Lower leg skin (tissue), 4 donors: ENCODE data around the gene EXOC6B. TPM values are rescaled to one million over a fixed set of nuclear protein-coding genes. Genes with fewer than 3 reads are reported as not detected.
A peak's percentile ranks its signal among the peaks of the same experiment; 100 is the strongest.

ENCODE experiments used
- DNase-seq, 2 donors: peaks; one replicate each; pipeline ENCODE4 v3.0.0-alpha.2; 2019; ENCODE audit warnings: low spot score in 2 of 2
- H3K4me3 ChIP-seq: fragments of 200-600 bp; sonication (generic); 2 replicates; pipeline ENCODE4 v1.5.1; 2017; ENCODE audit warnings: mild to moderate bottlenecking, low read depth; ENCODE audit not compliant: poor library complexity, severe bottlenecking
- POLR2A ChIP-seq, 2 donors: fragments of 450-650 bp; IDR thresholded peaks; one replicate each; pipeline ENCODE4 v1.6.1; 2016 to 2017; ENCODE audit warnings: antibody characterized with exemption in 2 of 2, mild to moderate bottlenecking in 1 of 2, moderate library complexity in 1 of 2
- WGBS, 2 donors: methylation state at CpG; one replicate each; pipeline ENCODE4 v1.1.5; 2018; 5-methylcytosine and 5-hydroxymethylcytosine counted together
- intact Hi-C: fragments of 100-400 bp; cut with DNase I; formaldehyde crosslinking; loops from one replicate; pipeline ENCODE4 v1.15.0; 2023; ENCODE audit warnings: low total_unique reads
- total RNA-seq, 4 donors: library from RNA; depleted of rRNA; stranded (reverse); fragments of >200 nt; gene quantifications; one replicate each; pipeline ENCODE4 v1.1.0, GENCODE V29; 2016
- TF ChIP-seq, protein P1 (sequence below), 3 donors: fragments of 450-650 bp; IDR thresholded peaks; one replicate each; pipeline ENCODE4 v1.5.1; 2016; ENCODE audit warnings: antibody characterized with exemption in 3 of 3, mild to moderate bottlenecking in 3 of 3, moderate library complexity in 2 of 3

The EXOC6B gene
- total RNA-seq, 4 donors from 2014 or later, result 85.8 to 164 (median 103) TPM

GRCh38 chr2:72747344-72747743 lies 78.5 kb downstream of the EXOC6B start:
- intact Hi-C loops, result no loop called here
- 71 to 87% methylated on average over 1 of the region's 1 CpG for WGBS, 2 donors
- no peak for DNase-seq
- no peak for TF ChIP-seq POLR2A (IDR thresholded peaks at IDR 0.05)
- TF ChIP-seq, protein P1, sequence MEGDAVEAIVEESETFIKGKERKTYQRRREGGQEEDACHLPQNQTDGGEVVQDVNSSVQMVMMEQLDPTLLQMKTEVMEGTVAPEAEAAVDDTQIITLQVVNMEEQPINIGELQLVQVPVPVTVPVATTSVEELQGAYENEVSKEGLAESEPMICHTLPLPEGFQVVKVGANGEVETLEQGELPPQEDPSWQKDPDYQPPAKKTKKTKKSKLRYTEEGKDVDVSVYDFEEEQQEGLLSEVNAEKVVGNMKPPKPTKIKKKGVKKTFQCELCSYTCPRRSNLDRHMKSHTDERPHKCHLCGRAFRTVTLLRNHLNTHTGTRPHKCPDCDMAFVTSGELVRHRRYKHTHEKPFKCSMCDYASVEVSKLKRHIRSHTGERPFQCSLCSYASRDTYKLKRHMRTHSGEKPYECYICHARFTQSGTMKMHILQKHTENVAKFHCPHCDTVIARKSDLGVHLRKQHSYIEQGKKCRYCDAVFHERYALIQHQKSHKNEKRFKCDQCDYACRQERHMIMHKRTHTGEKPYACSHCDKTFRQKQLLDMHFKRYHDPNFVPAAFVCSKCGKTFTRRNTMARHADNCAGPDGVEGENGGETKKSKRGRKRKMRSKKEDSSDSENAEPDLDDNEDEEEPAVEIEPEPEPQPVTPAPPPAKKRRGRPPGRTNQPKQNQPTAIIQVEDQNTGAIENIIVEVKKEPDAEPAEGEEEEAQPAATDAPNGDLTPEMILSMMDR (IDR thresholded peaks at IDR 0.05), result no peak
- H3K4me3 ChIP-seq, result no peak overlapping the region

GRCh38 chr2:72745679-72746368 lies 80.0 kb downstream of the EXOC6B start:
- intact Hi-C loops, result no loop called here
- no peak for DNase-seq
- WGBS, 2 donors, result 33 to 36% methylated on average over 2 of the region's 2 CpGs
- TF ChIP-seq, protein P1 (IDR thresholded peaks at IDR 0.05), result no peak
- no peak for TF ChIP-seq POLR2A (IDR thresholded peaks at IDR 0.05)
- no peak overlapping the region for H3K4me3 ChIP-seq

GRCh38 chr2:72744049-72744448 lies 81.8 kb downstream of the EXOC6B start:
- no peak for DNase-seq
- intact Hi-C loops, result no loop called here
- H3K4me3 ChIP-seq, result no peak overlapping the region
- no peak for TF ChIP-seq POLR2A (IDR thresholded peaks at IDR 0.05)
- TF ChIP-seq, protein P1 (IDR thresholded peaks at IDR 0.05), result no peak

- no peak overlapping the region for H3K4me3 ChIP-seq
- TF ChIP-seq POLR2A (IDR thresholded peaks at IDR 0.05), result no peak
- TF ChIP-seq, protein P1 (IDR thresholded peaks at IDR 0.05), result peak in 1 of 3 donors; percentile 82
- intact Hi-C loops, result no loop called here
- 96 to 100% methylated on average over 2 of the region's 2 CpGs for WGBS, 2 donors
- no peak for DNase-seq
Measured at GRCh38 chr2:72743481-72743880, 82.4 kb downstream of the EXOC6B start.

DNA sequence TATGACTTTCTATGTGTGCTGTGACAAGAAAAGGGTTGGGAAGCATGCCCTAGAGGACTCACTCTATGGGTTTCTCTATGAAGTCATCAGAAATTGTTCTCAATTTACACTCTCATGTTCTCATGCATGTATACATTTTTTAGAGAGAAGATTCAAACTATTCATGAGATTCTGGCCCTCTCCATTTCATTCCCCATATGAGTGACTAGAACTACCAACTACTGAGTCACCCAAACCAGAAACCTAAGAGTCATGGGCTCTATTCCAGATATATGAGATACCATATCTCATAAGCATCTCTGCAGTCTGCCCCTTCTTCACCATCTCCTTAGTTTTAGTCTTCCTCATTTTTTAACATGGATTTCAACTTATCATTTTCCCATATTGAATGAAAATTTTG lies 87.7 kb downstream of the EXOC6B start:
- DNase-seq, result no peak
- no peak overlapping the region for H3K4me3 ChIP-seq
- TF ChIP-seq POLR2A (IDR thresholded peaks at IDR 0.05), result no peak
- TF ChIP-seq, protein P1 (IDR thresholded peaks at IDR 0.05), result no peak
- intact Hi-C loops, result no loop called here

DNA sequence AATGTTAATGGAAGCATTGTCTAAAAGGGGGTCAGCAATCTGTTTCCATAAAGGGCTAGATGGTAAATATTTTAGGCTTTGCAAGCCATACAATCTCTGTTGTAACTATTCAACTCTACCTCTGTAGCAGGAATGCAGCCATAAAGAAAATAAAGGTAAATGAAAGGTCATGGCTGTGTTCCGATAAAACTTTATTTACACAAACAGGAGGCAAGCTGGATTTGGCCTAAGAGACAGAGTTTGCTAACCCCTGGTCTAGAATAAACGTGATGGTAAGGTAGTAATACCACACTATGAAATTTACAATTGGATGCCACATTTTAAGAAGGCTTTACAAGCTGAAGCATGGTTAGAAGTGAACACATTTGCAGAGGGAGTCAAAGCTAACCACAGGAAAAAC lies 91.4 kb downstream of the EXOC6B start:
- intact Hi-C loops, result no loop called here
- no peak for TF ChIP-seq POLR2A (IDR thresholded peaks at IDR 0.05)
- TF ChIP-seq, protein P1 (IDR thresholded peaks at IDR 0.05), result no peak
- DNase-seq, result no peak
- WGBS, 2 donors, result 90 to 92% methylated on average over 2 of the region's 2 CpGs
- H3K4me3 ChIP-seq, result no peak overlapping the region
